ENCODE data around the gene ATP6V1F.

ATP6V1F gene

GRCh38 chr7:128838109-128838779 lies 24.4 kb upstream of the ATP6V1F start:
- Histone ChIP-seq H3K4me3 (replicated peaks; ENCODE audit: low read depth, low read length) (no peak overlapping the region), H3K27me3 (replicated peaks; ENCODE audit: control insufficient read depth, insufficient read depth, low read length) (no peaks in the 10 kb centered on the region; the same call in 1 of the 2 replicates), H3K36me3 (ENCODE audit: control insufficient read depth, insufficient read depth, low read length) (no peaks in the 10 kb centered on the region)
- no peak for DNase-seq (ENCODE audit: extremely low read depth, insufficient read length)
- TF ChIP-seq CTCF (IDR thresholded peaks at IDR 0.05; ENCODE audit: insufficient read depth, low read length, poor library complexity, severe bottlenecking): no peak

GRCh38 chr7:128838981-128839731 lies 23.5 kb upstream of the ATP6V1F start:
- H3K4me3 ChIP-seq (replicated peaks; ENCODE audit: low read depth, low read length): no peak overlapping the region
- no peak for TF ChIP-seq CTCF (IDR thresholded peaks at IDR 0.05; ENCODE audit: insufficient read depth, low read length, poor library complexity, severe bottlenecking)
- H3K36me3 ChIP-seq (ENCODE audit: control insufficient read depth, insufficient read depth, low read length): no peaks in the 10 kb centered on the region
- no peak for DNase-seq (ENCODE audit: extremely low read depth, insufficient read length)
- H3K27me3 ChIP-seq (replicated peaks; ENCODE audit: control insufficient read depth, insufficient read depth, low read length): no peaks in the 10 kb centered on the region; the same call in 1 of the 2 replicates

GRCh38 chr7:128839751-128840177 lies 22.9 kb upstream of the ATP6V1F start:
- Histone ChIP-seq H3K27me3 (replicated peaks; ENCODE audit: control insufficient read depth, insufficient read depth, low read length) (no peaks in the 10 kb centered on the region; the same call in 1 of the 2 replicates), H3K36me3 (ENCODE audit: control insufficient read depth, insufficient read depth, low read length) (no peaks in the 10 kb centered on the region), H3K4me3 (replicated peaks; ENCODE audit: low read depth, low read length) (no peak overlapping the region)
- DNase-seq (ENCODE audit: extremely low read depth, insufficient read length): no peak
- TF ChIP-seq CTCF (IDR thresholded peaks at IDR 0.05; ENCODE audit: insufficient read depth, low read length, poor library complexity, severe bottlenecking): no peak

GRCh38 chr7:128840326-128841170 lies 22.1 kb upstream of the ATP6V1F start:
- H3K4me3 ChIP-seq (replicated peaks; ENCODE audit: low read depth, low read length): no peak overlapping the region
- no peak for DNase-seq (ENCODE audit: extremely low read depth, insufficient read length)
- no peaks in the 10 kb centered on the region for H3K36me3 ChIP-seq (ENCODE audit: control insufficient read depth, insufficient read depth, low read length)
- no peak for TF ChIP-seq CTCF (IDR thresholded peaks at IDR 0.05; ENCODE audit: insufficient read depth, low read length, poor library complexity, severe bottlenecking)
- H3K27me3 ChIP-seq (replicated peaks; ENCODE audit: control insufficient read depth, insufficient read depth, low read length): no peaks in the 10 kb centered on the region; the same call in 1 of the 2 replicates

GRCh38 chr7:128841171-128841690 lies 21.4 kb upstream of the ATP6V1F start:
- Histone ChIP-seq H3K27me3 (replicated peaks; ENCODE audit: control insufficient read depth, insufficient read depth, low read length) (no peaks in the 10 kb centered on the region; the same call in 1 of the 2 replicates), H3K4me3 (replicated peaks; ENCODE audit: low read depth, low read length) (no peak overlapping the region), H3K36me3 (ENCODE audit: control insufficient read depth, insufficient read depth, low read length) (no peaks in the 10 kb centered on the region)
- no peak for TF ChIP-seq CTCF (IDR thresholded peaks at IDR 0.05; ENCODE audit: insufficient read depth, low read length, poor library complexity, severe bottlenecking)
- no peak for DNase-seq (ENCODE audit: extremely low read depth, insufficient read length)

Measured in GM06990 (cell line).